ENCODE results near the gene CUBN.

DNA sequence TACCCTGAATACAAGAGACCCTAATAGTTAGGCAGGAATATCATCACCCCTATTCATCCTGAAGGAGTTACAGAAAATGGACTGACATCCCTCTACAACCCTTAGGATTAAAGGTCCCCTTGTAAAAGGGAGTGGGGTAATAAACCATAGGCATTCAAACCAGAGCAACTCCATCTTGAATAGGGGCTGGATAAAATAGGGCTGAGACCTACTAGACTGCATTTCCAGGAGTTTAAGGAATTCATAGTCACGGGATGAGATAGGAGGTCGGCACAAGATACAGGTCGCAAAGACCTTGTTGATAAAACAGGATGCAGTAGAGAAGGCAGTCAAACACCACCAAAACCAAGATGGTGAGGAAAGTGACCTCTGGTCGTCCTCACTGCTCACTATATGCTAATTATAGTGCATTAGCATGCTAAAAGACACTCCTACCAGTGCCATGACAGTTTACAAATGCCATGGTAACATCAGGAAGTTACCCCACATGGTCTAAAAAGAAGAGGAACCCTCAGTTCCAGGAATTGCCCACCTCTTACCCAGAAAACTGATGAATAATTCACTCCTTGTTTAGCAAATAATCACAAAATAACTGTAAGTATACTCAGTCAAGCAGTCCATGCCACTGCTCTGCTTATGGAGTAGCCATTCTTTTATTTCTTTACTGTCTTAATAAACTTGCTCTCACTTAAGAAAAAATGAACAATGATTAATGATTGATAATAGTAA lies 37.2 kb downstream of the CUBN start:
- no peak for TF ChIP-seq EZH2 (IDR thresholded peaks at IDR 0.05; ENCODE audit: insufficient read depth, poor library complexity, severe bottlenecking)
- no peak for TF ChIP-seq EZH2phosphoT487 (IDR thresholded peaks at IDR 0.05; ENCODE audit: insufficient read depth, low read depth)
